GM12878 (cell line): ENCODE data around the gene CNKSR3. TPM values are rescaled to one million over a fixed set of nuclear protein-coding genes. Genes with fewer than 3 reads are reported as not detected.

Experiments
- ATAC-seq: fragments of 200-7000 bp; cut with Tn5 transposase; 3 replicates; pipeline ENCODE4 v1.9.1; 2020; ENCODE audit warnings: mild to moderate bottlenecking, moderate library complexity
- BruUV-seq: library from RNA; stranded (reverse); fragments of 400-500 nt; replicated peaks from 2 replicates; lab custom pipeline; 2021; lab: Mats Ljungman, UMichigan
- CTCF ChIA-PET: fragments of 300-600 bp; sonication (Branson Sonifier 250); formaldehyde crosslinking; extraction: SDS; loops from one replicate; lab custom pipeline; 2021; ENCODE audit warnings: inconsistent platforms; lab: Yijun Ruan, JAX
- POLR2A ChIA-PET: fragments of 350-600 bp; formaldehyde crosslinking; extraction: SDS; loops from one replicate; lab custom pipeline; 2021; ENCODE audit warnings: inconsistent platforms; lab: Charles Lee
- RAD21 ChIA-PET: fragments of 300-600 bp; sonication (Branson Sonifier 250); formaldehyde crosslinking; loops from one replicate; lab custom pipeline; 2023; ENCODE audit warnings: antibody characterized with exemption; ENCODE audit not compliant: unreplicated experiment; lab: Charles Lee
- SMC1A ChIA-PET: fragments of 300-600 bp; sonication (Branson Sonifier 250); formaldehyde crosslinking; loops from one replicate; lab custom pipeline; 2023; ENCODE audit not compliant: unreplicated experiment, uncharacterized antibody; lab: Charles Lee
- DNase-seq: peaks from one replicate; pipeline ENCODE4 v3.0.0-alpha.2; 2011; ENCODE audit warnings: low read depth, low spot score
- FAIRE-seq: peaks from 3 replicates; lab custom pipeline; 2011; peaks lifted over from hg19 to GRCh38; lab: Jason Lieb, UNC
- H2AFZ ChIP-seq: 2 replicates; pipeline ENCODE4 v1.6.0; 2011; ENCODE audit warnings: low read depth, low read length, control low read depth; ENCODE audit not compliant: control insufficient read depth
- H3K27ac ChIP-seq: 2 replicates; pipeline ENCODE4 v1.5.1; 2011; ENCODE audit warnings: control low read depth; ENCODE audit not compliant: control insufficient read depth, insufficient read depth
- H3K27me3 ChIP-seq, 2 experiments: replicated peaks in 1 of 2; 2 replicates each; pipeline versions ENCODE4 v1.6.0 to v1.6.1; 2011; ENCODE audit warnings: low read length in 1 of 2; ENCODE audit not compliant: control insufficient read depth in 2 of 2, insufficient read depth in 2 of 2
- H3K36me3 ChIP-seq, 2 experiments: 2 replicates each; pipeline ENCODE4 v1.5.1; 2011; ENCODE audit warnings: low read length in 1 of 2; ENCODE audit not compliant: control insufficient read depth in 2 of 2, insufficient read depth in 2 of 2
- H3K4me1 ChIP-seq: 2 replicates; pipeline ENCODE4 v1.6.1; 2011; ENCODE audit warnings: mild to moderate bottlenecking, low read length, moderate library complexity, mixed read lengths; ENCODE audit not compliant: control insufficient read depth, insufficient read depth
- H3K4me2 ChIP-seq: 2 replicates; pipeline ENCODE4 v1.6.0; 2011; ENCODE audit warnings: control low read depth; ENCODE audit not compliant: control insufficient read depth, insufficient read depth
- H3K4me3 ChIP-seq: fragments of 200-600 bp; sonication (generic); 2 replicates; pipeline ENCODE4 v1.5.1; 2016
- H3K79me2 ChIP-seq: 2 replicates; pipeline ENCODE4 v1.6.0; 2011; ENCODE audit warnings: low read length; ENCODE audit not compliant: control insufficient read depth, insufficient read depth
- H3K9ac ChIP-seq: 2 replicates; pipeline ENCODE4 v1.8.0; 2011; ENCODE audit warnings: low read length, control low read depth, mixed read lengths; ENCODE audit not compliant: control insufficient read depth, insufficient read depth
- H3K9me3 ChIP-seq: replicated peaks from 3 replicates; pipeline ENCODE4 v1.5.1; 2011; ENCODE audit warnings: mild to moderate bottlenecking, low read length; ENCODE audit not compliant: control insufficient read depth, insufficient read depth
- H4K20me1 ChIP-seq: 2 replicates; pipeline ENCODE4 v1.6.0; 2011; ENCODE audit not compliant: control insufficient read depth, insufficient read depth
- ATF2 ChIP-seq: IDR thresholded peaks from 2 replicates; pipeline ENCODE4 v1.6.1; 2012; ENCODE audit warnings: low read length, inconsistent platforms
- CUX1 ChIP-seq: IDR thresholded peaks from 2 replicates; pipeline ENCODE4 v1.6.1; 2012; ENCODE audit warnings: improper control_type of control experiment, low read depth, low read length; ENCODE audit not compliant: insufficient replicate concordance
- GATAD2B ChIP-seq: fragments of 450-650 bp; conservative IDR thresholded peaks from 2 replicates; pipeline ENCODE4 v1.6.1; 2017; ENCODE audit warnings: low read depth, mild to moderate bottlenecking, moderate library complexity
- NFXL1 ChIP-seq: fragments of 450-650 bp; IDR thresholded peaks from 2 replicates; pipeline ENCODE4 v1.6.1; 2017; ENCODE audit warnings: antibody characterized with exemption, mild to moderate bottlenecking, borderline replicate concordance
- PAX5 ChIP-seq: IDR thresholded peaks from 2 replicates; pipeline ENCODE4 v1.6.1; 2011; ENCODE audit warnings: low read depth, low read length, borderline replicate concordance
- PRDM15 ChIP-seq: fragments of 450-650 bp; formaldehyde crosslinking; IDR thresholded peaks from 2 replicates; pipeline ENCODE4 v1.4.0; 2020; ENCODE audit warnings: mild to moderate bottlenecking, moderate library complexity
- SMARCA5 ChIP-seq: fragments of 450-650 bp; IDR thresholded peaks from 2 replicates; pipeline ENCODE4 v1.6.1; 2017; ENCODE audit warnings: mild to moderate bottlenecking
- SRF ChIP-seq, 2 experiments: IDR thresholded peaks; 2 replicates each; pipeline ENCODE4 v1.6.1; 2011; ENCODE audit warnings: low read depth in 2 of 2, low read length in 2 of 2, mild to moderate bottlenecking in 1 of 2, moderate library complexity in 1 of 2
- TARDBP ChIP-seq: IDR thresholded peaks from 2 replicates; pipeline ENCODE4 v1.6.1; 2016; ENCODE audit warnings: borderline replicate concordance
- TBL1XR1 ChIP-seq: IDR thresholded peaks from 2 replicates; pipeline ENCODE4 v1.6.1; 2012; ENCODE audit warnings: low read depth, low read length, improper control_type of control experiment
- WGBS: methylation state at CpG from one replicate; pipeline ENCODE4 v1.1.6; 2016; ENCODE audit warnings: low lambda C conversion rate; ENCODE audit not compliant: insufficient replicate concordance, insufficient coverage; ENCODE audit errors: missing lambda C conversion rate; 5-methylcytosine and 5-hydroxymethylcytosine counted together
- in situ Hi-C: fragments of 300-500 bp; cut with MboI; formaldehyde crosslinking; loops from 9 replicates; pipeline ENCODE4 v1.14.3; 2018; ENCODE audit warnings: mixed read lengths
- intact Hi-C: fragments of 100-400 bp; cut with micrococcal nuclease; formaldehyde crosslinking; loops from one replicate; pipeline ENCODE4 v1.14.2; 2022; ENCODE audit not compliant: unreplicated experiment
- polyA plus RNA-seq, 11 experiments: library from polyadenylated mRNA; depleted of rRNA in 4 of 11; unstranded in 6 of 11; stranded (reverse) in 5 of 11; fragments of >200 nt; fragmentation: Nextera tagmentation in 4 of 11; fragmentation: Illumina TruSeq in 1 of 11; extraction: Ambion mirVana in 4 of 11; extraction: Trizol in 1 of 11; gene quantifications; 1 replicate in 1 of 11; 2 replicates in 10 of 11; pipeline versions ENCODE4 v1.2.1 to v1.2.3, GENCODE V29; 2011 to 2016; ENCODE audit warnings: inconsistent platforms in 2 of 11, missing spikeins in 2 of 11, low read depth in 1 of 11
- total RNA-seq, 4 experiments: library from RNA; depleted of rRNA in 3 of 4; stranded (reverse); fragments of >200 nt in 3 of 4; fragmentation: Illumina TruSeq in 1 of 4; extraction: Trizol in 1 of 4; gene quantifications; 2 replicates each; pipeline versions ENCODE4 v1.2.1 to v1.2.3, GENCODE V29; 2013 to 2021
- TF ChIP-seq, protein P1 (sequence below): fragments of 450-650 bp; IDR thresholded peaks from 2 replicates; pipeline ENCODE4 v1.6.1; 2018; ENCODE audit warnings: mild to moderate bottlenecking, low read depth, moderate library complexity; ENCODE audit not compliant: partially characterized antibody

The CNKSR3 gene
- total and polyA plus RNA-seq, 10 of the 15 experiments (the other 5 are each of a cell fraction or from before 2014, with no cell fraction given) = under 0.01 to 0.48 (median 0.12) TPM; not detected in 2

DNA sequence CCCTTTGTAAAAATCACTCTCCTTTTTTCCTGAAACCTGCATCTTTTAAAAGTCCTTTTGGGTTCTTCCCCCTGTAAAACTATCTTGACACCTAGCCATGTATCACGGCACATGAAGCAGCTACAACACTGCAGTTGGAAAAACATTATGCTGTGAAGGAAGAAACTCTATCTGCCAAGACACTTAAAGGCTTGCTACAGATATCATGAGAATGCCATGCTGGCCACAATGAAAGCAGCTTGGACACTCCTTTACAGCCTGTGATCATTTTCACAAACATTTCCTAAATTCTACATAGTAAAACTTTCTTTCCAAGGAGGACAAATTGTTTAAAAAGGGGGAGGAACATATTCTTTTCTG lies 31.8 kb downstream of the CNKSR3 start:
- CTCF ChIA-PET = no interaction called here
- in situ Hi-C loops = no loop called here
- no peak for TF ChIP-seq PRDM15
- no peak for TF ChIP-seq TARDBP
- TF ChIP-seq NFXL1 = no peak
- no peak for TF ChIP-seq CUX1
- TF ChIP-seq SRF (IDR thresholded peaks at IDR 0.05; ENCODE audit: low read depth in 2 of 2, low read length in 2 of 2) = no peak
- TF ChIP-seq ATF2 = no peak
- TF ChIP-seq, protein P1, sequence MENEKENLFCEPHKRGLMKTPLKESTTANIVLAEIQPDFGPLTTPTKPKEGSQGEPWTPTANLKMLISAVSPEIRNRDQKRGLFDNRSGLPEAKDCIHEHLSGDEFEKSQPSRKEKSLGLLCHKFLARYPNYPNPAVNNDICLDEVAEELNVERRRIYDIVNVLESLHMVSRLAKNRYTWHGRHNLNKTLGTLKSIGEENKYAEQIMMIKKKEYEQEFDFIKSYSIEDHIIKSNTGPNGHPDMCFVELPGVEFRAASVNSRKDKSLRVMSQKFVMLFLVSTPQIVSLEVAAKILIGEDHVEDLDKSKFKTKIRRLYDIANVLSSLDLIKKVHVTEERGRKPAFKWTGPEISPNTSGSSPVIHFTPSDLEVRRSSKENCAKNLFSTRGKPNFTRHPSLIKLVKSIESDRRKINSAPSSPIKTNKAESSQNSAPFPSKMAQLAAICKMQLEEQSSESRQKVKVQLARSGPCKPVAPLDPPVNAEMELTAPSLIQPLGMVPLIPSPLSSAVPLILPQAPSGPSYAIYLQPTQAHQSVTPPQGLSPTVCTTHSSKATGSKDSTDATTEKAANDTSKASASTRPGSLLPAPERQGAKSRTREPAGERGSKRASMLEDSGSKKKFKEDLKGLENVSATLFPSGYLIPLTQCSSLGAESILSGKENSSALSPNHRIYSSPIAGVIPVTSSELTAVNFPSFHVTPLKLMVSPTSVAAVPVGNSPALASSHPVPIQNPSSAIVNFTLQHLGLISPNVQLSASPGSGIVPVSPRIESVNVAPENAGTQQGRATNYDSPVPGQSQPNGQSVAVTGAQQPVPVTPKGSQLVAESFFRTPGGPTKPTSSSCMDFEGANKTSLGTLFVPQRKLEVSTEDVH = no peak
- TF ChIP-seq GATAD2B = no peak
- no peak for TF ChIP-seq PAX5
- TF ChIP-seq SMARCA5 = no peak
- TF ChIP-seq TBL1XR1 = no peak

More for the DNA sequence above, 31.8 kb downstream of the CNKSR3 start:
- no peak for ATAC-seq
- ChIA-PET POLR2A (no interaction called here), RAD21 (no interaction called here), SMC1A (interaction anchor here (0.6 kb wide), 2 partner anchors 12 to 693 kb away, joined by 3 read pairs; no protein-coding TSS in a partner anchor)
- WGBS = 86% methylated on average over 1 of the region's 1 CpG
- no peaks in the 10 kb centered on the region for H3K79me2 ChIP-seq
- no peak overlapping the region for H3K4me2 ChIP-seq
- no TSS peak for BruUV-seq
- H4K20me1 ChIP-seq = no peaks in the 10 kb centered on the region
- no peak for DNase-seq
- no peaks in the 10 kb centered on the region for H3K9me3 ChIP-seq
- no peak overlapping the region for H3K9ac ChIP-seq
- FAIRE-seq = no peak
- no peaks in the 10 kb centered on the region for H3K4me1 ChIP-seq
- intact Hi-C loops = loop anchor here (10.0 kb wide), 1 partner anchor 1344 kb away; the partner anchor contains the start of gene RGS17
- no peak overlapping the region for H2AFZ ChIP-seq
- H3K27ac ChIP-seq = no peak overlapping the region
- H3K36me3 ChIP-seq = no peaks in the 10 kb centered on the region
- H3K4me3 ChIP-seq = no peak overlapping the region
- H3K27me3 ChIP-seq = peaks cover 0 to 2% of the 10 kb centered on the region in 2 experiments; a peak in 2 of 4 replicates
